Left hindlimb (tissue), 1 donor: ENCODE data around the gene CLHC1.
A peak's percentile ranks its signal among the peaks of the same experiment; 100 is the strongest.

Experiments used
- DNase-seq: peaks from one replicate; pipeline ENCODE4 v3.0.0-alpha.2; 2018

Gene CLHC1

DNA sequence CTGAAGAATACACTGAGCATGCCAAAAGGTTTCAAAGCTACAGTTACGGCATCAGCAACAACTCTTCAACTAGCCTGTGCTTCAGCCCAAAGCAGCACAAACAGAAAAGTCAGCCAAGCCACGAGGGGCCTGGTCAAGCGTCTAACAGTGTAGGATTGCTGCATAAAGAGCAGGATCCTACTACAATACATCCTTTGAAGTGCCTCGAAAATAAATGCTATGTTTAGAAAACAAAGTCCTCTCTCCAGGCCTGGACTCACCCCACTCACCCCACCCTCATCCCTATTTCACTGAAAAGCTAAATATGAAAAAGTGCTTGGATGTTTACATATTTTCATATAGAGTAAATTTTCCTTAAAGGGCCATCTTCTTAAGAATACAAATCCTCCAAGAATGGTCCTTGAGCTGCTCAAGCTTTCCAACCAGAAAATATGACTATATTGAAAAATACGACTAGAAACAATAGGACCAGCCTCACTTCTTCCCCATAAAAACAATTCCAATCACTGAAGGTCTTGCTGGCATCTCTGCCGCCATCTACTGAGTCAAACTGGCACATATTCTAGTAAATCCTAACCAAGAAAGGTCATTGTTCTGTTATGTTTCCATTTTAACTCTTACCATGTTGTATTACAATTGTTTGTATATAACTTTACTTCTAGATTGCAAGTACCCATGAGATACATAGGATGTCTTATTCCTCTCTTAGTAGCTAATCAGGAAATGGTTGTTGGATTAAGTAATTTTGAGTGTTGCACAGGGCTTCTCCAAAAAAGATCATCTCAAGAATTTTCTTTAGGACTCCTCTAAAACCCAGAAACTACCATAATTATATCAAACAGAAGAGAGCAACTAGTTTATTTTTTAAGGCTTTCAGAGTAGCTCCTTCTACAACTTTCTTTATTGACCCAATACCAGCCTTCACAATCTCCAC lies 63.6 kb downstream of the CLHC1 start:
- peak; percentile 63 for DNase-seq

DNA sequence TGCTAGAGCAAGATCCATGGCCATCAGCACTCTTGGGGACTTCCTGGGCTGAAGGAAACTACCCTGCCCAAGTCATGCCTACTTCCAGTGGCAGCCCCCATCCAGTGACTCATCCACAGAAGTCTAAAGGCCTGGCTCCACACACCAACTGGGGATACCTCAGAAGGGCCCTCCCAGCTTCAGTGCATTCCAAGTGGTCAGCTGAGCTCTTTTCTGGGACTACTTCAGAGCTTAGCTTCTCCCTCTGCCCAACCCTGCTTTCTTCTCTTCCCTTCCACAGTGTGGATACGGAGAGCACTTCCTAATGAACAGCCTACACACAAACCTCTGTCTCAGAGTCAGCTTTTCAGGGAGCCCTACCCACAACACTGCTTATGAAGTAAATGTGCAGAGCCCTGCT lies 66.5 kb downstream of the CLHC1 start:
- DNase-seq: no peak

DNA sequence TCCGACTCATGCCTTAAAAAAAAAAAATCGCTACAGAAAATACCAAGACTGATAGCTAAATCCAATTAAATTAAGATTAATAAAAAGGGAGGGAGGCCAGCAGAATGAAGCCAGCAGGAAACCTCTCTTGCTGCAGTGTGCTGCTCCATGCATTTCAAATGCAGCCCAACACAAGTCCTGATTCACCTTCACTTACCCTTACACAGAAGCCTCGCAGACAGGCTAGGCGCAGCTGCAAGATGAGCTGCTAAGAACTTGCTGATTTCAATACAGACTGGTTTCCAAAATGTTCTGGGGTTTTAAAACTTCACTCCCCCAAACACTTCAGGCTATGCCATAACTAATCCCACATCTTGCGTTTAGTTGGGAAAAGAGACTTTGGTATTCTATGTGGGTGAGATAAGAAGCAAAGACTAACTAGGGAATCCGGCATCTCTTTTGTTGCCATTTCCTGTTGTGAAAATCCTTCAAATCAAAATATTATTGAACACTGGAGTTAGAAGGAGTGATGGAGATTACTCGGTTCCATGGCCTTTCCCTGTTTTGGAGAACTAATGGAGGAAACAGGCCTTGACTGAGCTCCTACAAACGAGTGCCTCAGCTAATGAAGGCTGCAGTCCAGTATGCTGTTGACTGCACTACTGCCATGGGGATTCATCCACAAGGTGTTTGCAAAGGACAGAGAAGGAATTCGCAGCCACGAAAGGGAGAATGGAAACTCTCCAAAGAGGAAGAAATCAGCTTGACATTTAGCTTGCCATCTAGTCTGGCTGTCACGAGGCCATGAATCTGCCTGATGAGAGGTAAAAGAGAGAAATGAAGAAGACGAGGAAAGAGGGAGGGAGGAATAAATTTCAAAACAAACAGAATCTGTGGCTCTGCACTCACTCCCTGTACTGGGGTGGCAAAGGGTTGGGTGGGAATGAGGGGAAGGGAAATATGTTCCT lies 67.3 kb downstream of the CLHC1 start:
- DNase-seq: no peak

DNA sequence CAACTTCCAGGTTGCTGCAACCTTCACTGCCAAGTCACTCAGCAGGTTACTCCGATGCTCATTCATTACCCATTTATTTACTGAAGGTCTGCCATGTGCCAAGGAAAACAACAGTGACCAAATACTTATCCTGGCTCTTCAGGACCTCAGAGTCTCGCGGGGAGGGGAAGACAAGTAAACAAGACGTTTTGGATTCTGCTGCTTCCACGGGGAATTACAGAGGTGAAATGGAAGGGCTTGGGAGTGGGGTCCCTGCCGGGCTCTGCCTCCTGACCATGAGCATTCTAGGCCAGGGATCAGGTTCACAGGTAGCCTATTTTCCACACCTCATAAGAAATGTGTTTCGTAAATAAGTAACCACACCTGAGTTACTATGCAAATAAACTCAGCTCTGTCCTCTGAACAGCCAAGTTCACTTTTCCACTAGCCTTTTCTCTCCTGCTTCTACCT lies 68.1 kb downstream of the CLHC1 start:
- DNase-seq: no peak

DNA sequence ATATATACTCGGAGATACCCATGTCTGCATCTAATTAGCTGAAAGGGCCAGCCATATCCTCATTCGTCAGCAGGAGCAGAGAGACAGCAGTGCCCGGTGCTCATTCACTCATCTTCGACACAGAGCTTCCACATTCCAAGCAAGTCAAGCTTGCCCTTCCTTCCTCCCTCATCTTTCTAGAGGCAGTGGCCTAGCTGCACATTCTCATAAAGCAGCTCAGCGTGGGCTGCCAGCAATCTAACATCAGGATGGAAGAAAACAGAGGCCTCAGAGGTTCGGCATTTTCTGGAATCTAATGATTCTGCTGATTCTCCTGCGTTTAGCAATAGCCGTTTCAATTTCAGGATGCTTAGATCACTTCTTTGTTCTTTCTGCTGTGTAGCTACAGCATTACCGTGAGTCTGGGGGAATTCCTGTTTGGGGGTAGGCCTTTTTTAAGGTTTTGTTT lies 68.8 kb downstream of the CLHC1 start:
- DNase-seq: no peak

DNA sequence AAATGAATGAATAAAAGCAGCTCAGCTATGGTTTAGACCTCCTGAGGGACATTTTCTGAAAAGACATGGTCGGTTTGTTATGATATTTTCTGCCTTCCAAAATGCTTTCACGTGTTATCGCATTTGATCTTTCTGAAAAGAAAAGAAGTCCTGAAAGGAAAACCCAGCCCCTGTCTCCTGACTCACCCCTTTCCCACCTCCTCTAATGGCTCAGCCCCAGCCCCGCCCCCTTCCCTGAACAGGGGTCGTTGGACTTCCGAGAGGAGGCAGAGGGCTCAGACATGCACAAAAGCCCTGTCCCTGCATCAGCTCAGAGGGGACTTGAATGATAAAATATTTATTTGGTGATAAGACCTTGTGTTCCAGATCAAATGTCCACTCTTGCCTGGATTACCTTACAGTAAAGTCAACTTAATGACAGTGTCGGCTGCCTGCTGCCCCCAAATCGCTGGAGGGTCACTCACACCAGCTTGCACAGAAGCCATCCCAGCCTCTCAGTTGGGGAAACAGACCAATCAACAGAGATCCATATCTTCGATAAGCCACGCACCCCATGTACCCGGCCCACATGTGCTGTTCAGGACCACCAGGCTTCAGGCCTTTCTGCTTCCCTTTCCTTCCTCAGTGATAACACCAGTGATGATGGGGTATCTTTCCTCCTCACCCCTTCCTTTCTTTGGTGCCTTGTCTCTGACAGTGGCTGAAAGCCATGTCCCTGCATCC lies 69.6 kb downstream of the CLHC1 start:
- no peak for DNase-seq

DNA sequence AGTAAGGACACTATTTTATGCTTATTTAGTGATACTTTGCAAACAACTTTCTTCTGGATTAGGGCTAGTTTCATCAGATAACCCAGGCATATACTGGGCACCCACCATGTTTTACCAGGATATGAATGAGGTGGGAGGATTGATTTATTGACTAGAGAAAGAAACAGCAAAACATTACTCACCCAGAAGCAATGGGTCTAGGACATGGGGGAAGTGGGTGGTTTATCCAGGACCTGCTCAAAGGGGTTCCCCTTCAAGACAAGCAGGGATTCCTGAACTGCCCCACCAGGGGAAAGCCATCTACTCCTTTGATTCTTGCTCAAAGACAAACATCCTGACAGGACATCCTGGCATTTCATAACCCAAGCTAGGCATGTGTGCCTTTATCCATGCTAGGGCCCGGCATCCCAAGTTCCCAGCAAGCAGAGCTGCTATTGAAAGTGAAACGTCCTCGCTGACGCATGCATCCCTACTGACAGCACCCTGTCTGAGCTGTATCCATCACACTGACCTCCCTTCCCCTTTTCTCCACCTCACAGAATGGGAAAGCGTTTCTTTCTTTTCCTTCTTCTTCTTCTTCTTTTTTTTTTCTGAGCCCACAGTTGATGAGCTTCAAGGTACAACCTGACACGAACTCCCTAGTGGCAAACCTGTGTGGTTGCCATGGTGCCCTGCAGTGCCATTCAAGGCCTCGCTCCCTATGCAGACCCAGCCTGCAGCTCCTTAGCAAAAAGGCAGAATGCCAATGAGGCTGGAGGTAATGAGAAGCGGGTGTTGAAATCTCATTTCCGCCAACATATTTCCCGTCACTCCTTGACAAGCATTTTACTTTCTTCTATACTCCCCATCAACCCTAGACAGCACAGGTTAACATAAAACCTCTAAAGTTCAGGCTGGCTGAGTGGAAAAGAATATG lies 70.5 kb downstream of the CLHC1 start:
- no peak for DNase-seq

DNA sequence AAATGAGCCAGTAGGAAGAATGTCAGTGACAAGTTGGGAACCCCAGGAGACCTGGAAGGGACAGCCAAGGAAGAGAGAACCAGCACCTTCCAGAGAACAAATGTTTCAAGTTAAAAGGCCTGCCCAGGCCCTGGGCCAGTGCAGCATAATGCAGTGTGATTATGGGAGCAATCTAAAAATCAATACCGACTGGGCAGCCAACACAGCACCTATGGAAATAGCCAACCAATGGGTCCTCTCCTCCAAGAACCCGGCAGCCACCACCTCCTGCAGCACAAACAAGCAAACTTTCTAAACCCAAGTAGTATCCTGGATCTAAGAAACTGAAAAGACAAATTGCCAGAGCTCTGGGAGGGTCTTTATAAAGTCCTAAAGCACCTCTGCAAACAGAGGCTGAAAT lies 71.7 kb downstream of the CLHC1 start:
- DNase-seq: no peak

DNA sequence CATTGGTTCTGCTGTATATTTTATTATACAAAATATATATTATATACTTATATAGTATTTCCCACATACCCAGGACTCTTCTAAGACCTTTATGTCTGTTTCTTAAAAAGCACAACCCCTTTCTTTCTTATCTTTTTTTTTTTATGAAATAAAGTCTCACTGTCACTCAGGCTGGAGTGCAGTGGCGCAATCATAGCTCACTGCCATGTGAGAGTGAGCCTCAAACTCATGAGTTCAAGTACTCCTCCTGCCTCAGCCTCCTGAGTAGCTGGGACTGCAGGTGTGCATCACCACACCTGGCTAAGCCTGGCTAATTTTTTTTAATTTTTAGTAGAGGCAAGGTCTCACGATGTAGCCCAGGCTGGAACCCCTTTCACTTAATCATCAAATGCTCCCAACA lies 72.3 kb downstream of the CLHC1 start:
- DNase-seq: no peak

DNA sequence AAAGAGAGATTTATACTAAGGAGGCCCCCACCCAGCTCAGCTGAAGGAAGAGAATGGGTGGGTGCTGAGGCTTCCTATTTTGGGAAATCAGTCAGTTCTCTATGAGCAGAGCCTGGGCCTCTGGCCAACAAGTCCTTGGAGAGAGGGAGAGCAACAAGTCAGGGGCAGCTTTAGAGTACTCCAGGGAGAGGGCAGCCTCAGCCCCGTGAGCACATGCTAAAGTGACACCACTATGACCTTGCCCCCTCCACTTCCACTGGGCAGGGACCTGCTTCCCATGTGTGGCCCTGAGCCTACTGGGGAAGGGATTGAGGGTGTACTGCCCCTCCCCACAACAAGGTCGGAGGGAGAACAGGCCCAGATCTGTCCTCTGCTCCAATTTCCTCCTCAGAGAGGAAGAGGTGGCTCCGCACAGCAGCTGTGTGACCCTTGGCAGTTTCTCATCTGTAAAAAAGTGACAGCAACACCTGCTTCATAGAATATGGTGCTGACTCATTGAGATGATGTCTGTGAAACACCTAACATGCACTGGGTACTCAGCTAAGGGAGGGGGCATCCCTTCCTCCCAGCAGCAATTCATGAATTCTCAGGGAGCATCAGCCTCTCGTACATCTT lies 72.9 kb downstream of the CLHC1 start:
- no peak for DNase-seq

DNA sequence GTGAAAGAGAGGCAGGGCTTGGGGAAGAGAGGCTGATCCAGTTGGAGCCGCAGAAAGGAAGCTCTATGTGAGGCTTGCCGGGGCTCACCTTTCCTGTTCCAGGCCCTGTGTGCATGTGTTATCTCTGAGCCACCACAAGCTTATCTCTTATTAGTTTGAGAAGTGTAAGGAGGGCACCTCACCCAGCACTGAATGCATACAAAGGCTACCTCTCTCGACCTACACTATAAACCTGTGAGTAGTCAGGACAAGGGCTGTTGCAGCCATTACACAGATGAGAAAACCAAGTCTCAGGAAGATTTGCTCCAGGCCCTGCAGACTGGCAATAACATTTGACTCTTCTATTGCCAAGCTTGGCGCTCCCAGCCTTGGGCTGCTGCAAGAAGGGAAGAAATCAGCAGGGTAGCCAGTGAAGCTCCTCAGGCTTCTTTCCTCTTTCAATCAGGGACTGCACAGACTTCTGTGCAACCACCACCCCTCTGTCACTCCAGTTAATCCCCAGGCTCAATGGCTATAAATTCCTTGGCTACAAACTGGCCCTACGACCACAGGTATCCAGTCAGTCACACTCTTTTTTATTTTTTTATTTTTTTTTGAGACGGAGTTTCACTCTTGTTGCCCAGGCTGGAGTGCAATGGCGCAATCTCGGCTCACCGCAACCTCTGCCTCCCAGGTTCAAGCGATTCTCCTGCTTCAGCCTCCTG lies 73.8 kb downstream of the CLHC1 start:
- DNase-seq: no peak

DNA sequence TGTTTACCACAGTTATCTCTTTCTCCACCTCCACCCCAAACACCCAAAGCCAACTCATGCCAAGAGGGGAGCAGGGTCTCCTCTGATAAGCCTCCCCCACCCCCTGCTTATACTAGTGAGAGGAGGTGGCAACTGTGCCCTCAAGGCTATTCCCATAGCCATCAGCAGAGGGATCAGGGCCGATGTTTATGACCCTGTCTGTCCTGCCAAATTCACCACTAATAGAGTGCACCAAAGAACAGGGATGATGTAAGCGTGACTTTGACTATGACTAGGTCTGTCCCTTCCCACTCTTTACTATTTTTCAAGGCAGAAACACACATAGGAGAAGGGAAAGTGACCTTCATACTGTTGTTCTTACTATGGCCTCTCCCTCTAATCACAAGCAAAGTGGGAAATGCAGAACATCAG lies 74.6 kb downstream of the CLHC1 start:
- DNase-seq: no peak

DNA sequence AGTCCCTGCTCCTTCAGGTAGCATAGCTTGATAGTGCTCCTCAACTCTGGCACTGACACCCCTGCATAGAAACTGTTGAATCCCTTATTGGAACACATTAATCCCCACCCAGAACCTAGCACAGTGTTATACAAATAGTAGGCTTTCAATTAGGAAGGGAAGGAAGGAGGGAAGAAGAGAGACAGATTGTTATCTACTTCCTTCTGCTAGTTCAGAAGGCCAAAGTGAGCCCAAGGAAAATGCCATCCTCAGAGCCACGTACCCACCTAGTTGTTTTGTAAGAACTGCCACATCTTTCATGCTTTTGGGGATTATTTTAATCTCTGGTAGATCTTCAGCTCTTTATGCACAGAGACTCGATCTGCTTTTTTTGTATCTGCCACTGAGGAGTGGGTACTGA lies 75.1 kb downstream of the CLHC1 start:
- no peak for DNase-seq

DNA sequence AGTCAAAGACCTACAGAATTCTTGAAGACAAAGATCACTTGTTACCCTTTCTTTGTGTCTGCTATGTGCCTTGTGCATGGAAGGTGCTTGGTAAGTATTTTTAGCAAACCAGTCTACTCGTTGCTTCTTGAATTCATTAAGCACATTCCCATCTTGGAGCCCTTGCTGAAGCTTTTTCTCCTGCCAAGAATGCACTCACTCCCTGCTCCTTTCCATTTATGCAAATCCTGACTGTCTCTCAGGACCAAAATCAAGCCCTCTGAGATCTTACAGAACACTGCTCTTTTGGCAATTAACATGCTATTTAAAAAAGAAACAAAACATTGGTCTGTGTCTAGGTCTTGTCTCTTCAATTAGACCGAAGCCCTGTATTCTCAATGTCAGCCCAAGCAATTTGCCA lies 75.8 kb downstream of the CLHC1 start:
- DNase-seq: no peak

DNA sequence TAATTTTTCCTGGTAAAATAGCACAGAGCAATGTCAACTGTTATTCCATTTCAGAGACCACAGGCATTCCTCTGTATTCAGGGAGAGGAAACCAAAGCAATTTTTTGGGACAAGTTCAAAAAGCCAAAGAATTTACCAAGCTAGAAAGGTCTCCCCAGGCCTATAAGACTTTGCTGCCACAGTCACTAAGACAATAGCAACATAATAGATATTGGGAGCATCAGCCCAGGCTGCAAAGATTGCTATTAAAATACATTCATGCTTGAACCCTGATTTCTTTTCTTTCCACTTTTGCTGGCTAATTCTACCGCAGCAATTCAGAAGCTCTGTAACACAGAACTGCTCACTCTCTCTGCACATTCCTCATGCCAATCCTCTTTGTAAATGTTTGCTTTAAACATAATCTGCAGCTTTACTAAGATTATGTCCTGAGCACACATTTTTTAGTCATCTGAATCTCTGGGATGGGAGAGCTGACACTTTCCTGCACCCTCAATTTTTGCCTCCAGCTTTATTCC lies 76.3 kb downstream of the CLHC1 start:
- no peak for DNase-seq

DNA sequence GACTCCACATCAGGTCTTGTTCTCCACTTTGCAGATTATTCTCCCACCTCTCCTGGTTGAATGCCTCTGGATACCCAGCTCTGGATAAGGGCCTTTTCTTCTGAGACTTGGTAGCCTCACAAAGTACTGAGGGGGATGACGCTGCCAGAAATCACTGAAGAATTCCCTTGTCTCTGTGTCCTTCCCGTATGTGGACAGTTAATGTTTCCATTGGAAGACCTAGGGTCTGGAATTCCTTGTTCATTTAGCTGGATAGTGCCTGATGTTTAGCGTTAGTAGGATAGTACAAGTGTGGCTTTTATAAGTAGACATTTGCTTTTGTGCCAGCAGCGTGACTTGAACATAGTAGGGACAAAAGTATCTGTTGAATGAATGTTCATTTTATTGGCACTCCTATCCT lies 76.9 kb downstream of the CLHC1 start:
- no peak for DNase-seq

DNA sequence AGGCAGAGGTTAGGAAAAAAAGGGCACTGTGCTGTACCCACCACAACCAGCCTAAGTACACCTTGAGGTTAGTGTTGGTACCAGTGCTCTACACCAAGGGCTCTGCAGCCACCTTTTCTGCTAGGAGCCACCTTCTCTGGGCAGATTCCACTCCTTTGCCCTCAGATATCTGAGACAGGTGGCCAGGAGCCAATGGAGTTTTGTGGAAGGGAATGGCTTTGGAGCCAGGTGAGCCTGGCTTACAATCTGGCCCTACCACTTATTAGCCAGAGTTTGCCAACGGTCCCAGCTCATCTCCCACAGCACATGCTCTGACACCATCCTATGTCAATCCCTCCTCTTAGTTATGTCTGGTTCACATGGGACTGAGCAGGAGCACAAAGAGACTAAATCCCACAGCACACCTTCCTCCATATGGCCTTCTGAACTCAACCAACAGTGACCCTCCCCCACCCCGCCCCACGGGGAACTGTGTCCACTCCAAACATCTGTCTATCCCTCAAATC lies 77.5 kb downstream of the CLHC1 start:
- no peak for DNase-seq

DNA sequence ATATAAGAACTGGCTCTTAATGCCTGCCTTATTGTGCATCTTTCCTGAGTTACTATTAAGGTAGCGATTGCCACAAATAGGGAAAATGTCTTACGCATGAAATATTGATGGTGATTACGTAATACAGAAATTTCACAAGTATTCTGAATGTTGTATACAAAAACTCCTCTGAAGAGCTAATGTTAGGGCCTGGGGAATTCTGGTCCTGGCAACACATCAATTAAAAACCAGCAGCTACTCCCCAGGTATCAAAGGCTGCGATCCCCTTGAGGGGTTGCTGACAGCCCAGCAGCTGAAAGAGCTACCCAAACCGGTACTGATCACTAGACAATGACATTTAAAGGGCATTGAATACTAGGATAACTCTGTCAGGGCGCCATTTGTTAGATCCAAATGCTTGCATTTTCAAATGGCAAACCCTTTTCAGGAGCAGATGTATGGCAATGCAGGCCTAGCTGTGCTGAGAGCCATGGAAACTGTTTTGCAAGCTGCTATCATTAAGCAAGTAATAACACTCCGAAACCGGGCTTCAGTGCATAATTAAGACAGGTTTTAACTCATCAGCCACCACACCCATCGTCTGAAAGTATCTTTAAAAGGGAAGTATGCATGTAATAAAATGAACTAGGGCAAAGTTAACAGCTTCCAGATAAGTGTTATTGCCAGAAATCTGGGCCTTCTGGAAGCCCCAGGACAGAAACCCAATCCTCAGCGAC lies 78.4 kb downstream of the CLHC1 start:
- DNase-seq: no peak
